HG02852 (cell line): ENCODE results near the gene METTL18.
"Not testable (repeated sequence)": the region's sequence is repeated elsewhere in the genome, so short reads cannot be mapped to it uniquely, and the experiment has no call there.

Experiments used
- ATAC-seq: cut with Tn5 transposase; IDR thresholded peaks from one replicate; pipeline ENCODE4 v1.9.1; 2021; ENCODE audit warnings: mild to moderate bottlenecking, moderate library complexity; ENCODE audit not compliant: unreplicated experiment

METTL18 gene

GRCh38 chr1:169794530-169795416 lies at the start of gene METTL18:
TSS of gene METTL18 (minus strand) at chr1:169794907. CDS start at chr1:169793695, 1,212 bp downstream.
- peak; percentile 95 for ATAC-seq

GRCh38 chr1:169838942-169839341 lies 44.2 kb upstream of the METTL18 start:
- no peak for ATAC-seq

- no peak for ATAC-seq
Observed at GRCh38 chr1:169836198-169836597, 41.5 kb upstream of the METTL18 start.

- no peak for ATAC-seq
Observed at GRCh38 chr1:169835647-169836046, 40.9 kb upstream of the METTL18 start.

- ATAC-seq, result no peak
Observed at GRCh38 chr1:169834869-169835268, 40.2 kb upstream of the METTL18 start.

- ATAC-seq, result no peak
Observed at GRCh38 chr1:169833179-169833901, 38.6 kb upstream of the METTL18 start.

- ATAC-seq, result no peak
Observed at GRCh38 chr1:169829671-169830070, 35.0 kb upstream of the METTL18 start.

GRCh38 chr1:169824153-169824552 lies 29.4 kb upstream of the METTL18 start:
- ATAC-seq, result no peak

- no peak for ATAC-seq
Observed at GRCh38 chr1:169821500-169821899, 26.8 kb upstream of the METTL18 start.

- ATAC-seq, result no peak
Observed at GRCh38 chr1:169816617-169817016, 21.9 kb upstream of the METTL18 start.

- no peak for ATAC-seq
Observed at GRCh38 chr1:169814265-169814664, 19.6 kb upstream of the METTL18 start.

- no peak for ATAC-seq
Observed at GRCh38 chr1:169812131-169812530, 17.4 kb upstream of the METTL18 start.

GRCh38 chr1:169811418-169812035 lies 16.8 kb upstream of the METTL18 start:
- not testable (repeated sequence) for ATAC-seq

- ATAC-seq, result no peak
Observed at GRCh38 chr1:169809370-169810095, 14.8 kb upstream of the METTL18 start.

GRCh38 chr1:169804941-169805340 lies 10.2 kb upstream of the METTL18 start:
- no peak for ATAC-seq

GRCh38 chr1:169802888-169803287 lies 8.2 kb upstream of the METTL18 start:
- ATAC-seq, result no peak

GRCh38 chr1:169797281-169797680 lies 2.6 kb upstream of the METTL18 start:
- no peak for ATAC-seq

- no peak for ATAC-seq
Observed at GRCh38 chr1:169796274-169796810, 1.6 kb upstream of the METTL18 start.

- ATAC-seq, result no peak
Observed at GRCh38 chr1:169795687-169796086, 980 bp upstream of the METTL18 start.

GRCh38 chr1:169793730-169794129 lies 977 bp downstream of the METTL18 start:
- no peak for ATAC-seq

- no peak for ATAC-seq
Observed at GRCh38 chr1:169788402-169788801, 6.3 kb downstream of the METTL18 start.
